ENCODE measurements around the gene TUBB2B. TPM values are rescaled to one million over a fixed set of nuclear protein-coding genes. Genes with fewer than 3 reads are reported as not detected.
A peak's percentile ranks its signal among the peaks of the same experiment; 100 is the strongest.

The TUBB2B gene
- total RNA-seq, 5 donors from 2014 or later (not counting 1 experiment from before 2014, with no cell fraction given) = 0.46 to 1.2 (median 0.87) TPM; not detected in 1

DNA sequence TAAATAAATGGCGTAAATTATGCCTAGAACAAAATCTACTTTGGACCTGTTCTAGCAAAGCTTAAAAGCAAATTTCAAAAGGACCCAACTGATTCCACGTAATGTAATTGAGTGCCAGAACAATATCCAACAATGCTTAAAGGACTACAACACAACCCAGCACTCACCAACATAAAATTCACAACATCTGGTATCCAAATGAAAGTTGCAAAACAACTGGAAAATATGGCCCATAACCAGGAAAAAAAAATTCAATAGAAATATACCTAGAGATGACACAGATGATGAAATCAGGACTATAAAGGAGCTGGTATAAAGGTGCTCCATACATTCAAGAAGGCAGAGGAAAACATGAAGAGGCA lies 14.1 kb downstream of the TUBB2B start:
- H3K4me3 Mint-ChIP-seq = no peak overlapping the region
- H3K27me3 Mint-ChIP-seq = peaks cover 31 to 46% of the 10 kb centered on the region in 2 donors
- DNase-seq (no peak), ATAC-seq (replicated peaks in 1 of 4) (no peak)
- Histone ChIP-seq H3K27ac (ENCODE audit: low read length) (no peak overlapping the region), H3K4me1 (ENCODE audit: control insufficient read depth in 1 of 2, extremely low read depth in 1 of 2, insufficient read depth in 2 of 2, low read length in 2 of 2) (peaks cover 0 to 11% of the 10 kb centered on the region in 2 experiments), H3K36me3 (ENCODE audit: control insufficient read depth in 2 of 2, extremely low read depth in 1 of 2, insufficient read depth in 1 of 2, low read length in 1 of 2) (no peaks in the 10 kb centered on the region), H3K9me3 (no peaks in the 10 kb centered on the region), H3K27me3 (replicated peaks in 1 of 2; ENCODE audit: control insufficient read depth in 2 of 2, extremely low read depth in 1 of 2, insufficient read depth in 2 of 2, low read length in 1 of 2) (peaks cover 2 to 23% of the 10 kb centered on the region in 2 experiments), H3K4me3 (ENCODE audit: control insufficient read depth in 1 of 2, extremely low read depth in 1 of 2, low read length in 1 of 2) (no peak overlapping the region)
- peaks cover 9 to 13% (median 13%) of the 10 kb centered on the region in 3 donors for H3K4me1 Mint-ChIP-seq
- no peaks in the 10 kb centered on the region for H3K36me3 Mint-ChIP-seq
- no peak overlapping the region for H3K27ac Mint-ChIP-seq
- WGBS (ENCODE audit: insufficient coverage) = 100% methylated on average over 1 of the region's 2 CpGs
- no peaks in the 10 kb centered on the region for H3K9me3 Mint-ChIP-seq
- POLR2A ChIA-PET = no interaction called here
- CTCF ChIA-PET = no interaction called here

DNA sequence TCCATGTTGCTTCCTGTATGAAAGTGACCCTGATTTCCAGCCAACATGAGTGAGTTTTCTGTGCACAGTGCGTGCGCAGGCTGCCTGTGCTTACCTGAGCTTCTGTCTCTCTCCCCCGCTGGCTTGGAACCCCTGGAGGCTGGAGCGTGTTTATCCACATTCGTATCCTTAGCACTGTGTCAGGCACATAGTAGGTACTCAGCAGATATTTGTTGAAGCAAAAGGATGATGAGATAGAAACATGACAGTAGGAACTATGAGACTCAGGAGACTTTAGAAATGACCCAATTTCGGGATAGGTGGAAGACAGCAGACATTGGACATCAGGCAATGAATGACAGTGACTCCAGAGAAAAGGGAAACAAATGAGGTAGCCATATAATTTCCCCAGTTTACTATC lies 15.2 kb downstream of the TUBB2B start:
- POLR2A ChIA-PET = no interaction called here

DNA sequence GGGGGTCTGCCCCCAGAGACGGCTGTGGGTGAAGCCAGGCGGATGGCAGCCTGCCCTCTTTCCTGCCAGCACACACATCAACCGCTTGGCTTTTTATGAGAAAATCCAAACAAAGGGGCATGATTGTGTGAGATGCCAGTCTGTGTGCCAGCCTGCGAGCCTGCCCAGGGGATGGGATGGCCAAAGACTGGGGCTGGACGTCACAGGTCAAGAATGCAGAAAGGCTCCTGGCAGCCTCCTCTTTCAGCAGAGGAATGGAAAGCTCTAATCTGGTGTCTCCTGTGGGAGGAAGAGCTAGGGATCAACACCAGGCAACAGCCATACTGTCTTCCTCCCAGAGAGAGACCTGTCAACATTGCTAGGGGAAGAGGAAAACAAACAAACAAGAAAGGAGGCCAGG lies 15.8 kb downstream of the TUBB2B start:
- H3K27me3 Mint-ChIP-seq = peaks cover 29 to 32% of the 10 kb centered on the region in 2 donors
- no peaks in the 10 kb centered on the region for H3K9me3 Mint-ChIP-seq
- 88% methylated on average over 3 of the region's 5 CpGs for WGBS (ENCODE audit: insufficient coverage)
- Histone ChIP-seq H3K4me1 (ENCODE audit: control insufficient read depth in 1 of 2, extremely low read depth in 1 of 2, insufficient read depth in 2 of 2, low read length in 2 of 2) (peaks cover 0 to 11% of the 10 kb centered on the region in 2 experiments), H3K36me3 (ENCODE audit: control insufficient read depth in 2 of 2, extremely low read depth in 1 of 2, insufficient read depth in 1 of 2, low read length in 1 of 2) (no peaks in the 10 kb centered on the region), H3K9me3 (no peaks in the 10 kb centered on the region), H3K27me3 (replicated peaks in 1 of 2; ENCODE audit: control insufficient read depth in 2 of 2, extremely low read depth in 1 of 2, insufficient read depth in 2 of 2, low read length in 1 of 2) (peaks cover 0 to 22% of the 10 kb centered on the region in 2 experiments), H3K27ac (ENCODE audit: low read length) (no peak overlapping the region), H3K4me3 (ENCODE audit: control insufficient read depth in 1 of 2, extremely low read depth in 1 of 2, low read length in 1 of 2) (no peak overlapping the region)
- H3K4me1 Mint-ChIP-seq = peaks cover 10 to 13% (median 13%) of the 10 kb centered on the region in 3 donors
- H3K36me3 Mint-ChIP-seq = no peaks in the 10 kb centered on the region
- no peak overlapping the region for H3K27ac Mint-ChIP-seq
- ATAC-seq (replicated peaks in 1 of 4) = no peak
- no peak for DNase-seq
- no peak overlapping the region for H3K4me3 Mint-ChIP-seq
- POLR2A ChIA-PET = no interaction called here
- CTCF ChIA-PET = no interaction called here

More for the DNA sequence above, 15.2 kb downstream of the TUBB2B start:
- Histone ChIP-seq H3K4me1 (ENCODE audit: control insufficient read depth in 1 of 2, extremely low read depth in 1 of 2, insufficient read depth in 2 of 2, low read length in 2 of 2) (peaks cover 0 to 11% of the 10 kb centered on the region in 2 experiments), H3K9me3 (no peaks in the 10 kb centered on the region), H3K36me3 (ENCODE audit: control insufficient read depth in 2 of 2, extremely low read depth in 1 of 2, insufficient read depth in 1 of 2, low read length in 1 of 2) (no peaks in the 10 kb centered on the region), H3K27me3 (replicated peaks in 1 of 2; ENCODE audit: control insufficient read depth in 2 of 2, extremely low read depth in 1 of 2, insufficient read depth in 2 of 2, low read length in 1 of 2) (peaks cover 0 to 26% of the 10 kb centered on the region in 2 experiments), H3K27ac (ENCODE audit: low read length) (no peak overlapping the region), H3K4me3 (ENCODE audit: control insufficient read depth in 1 of 2, extremely low read depth in 1 of 2, low read length in 1 of 2) (no peak overlapping the region)
- CTCF ChIA-PET = no interaction called here
- H3K4me1 Mint-ChIP-seq = peaks cover 10 to 13% (median 13%) of the 10 kb centered on the region in 3 donors
- DNase-seq (no peak), ATAC-seq (replicated peaks in 1 of 4) (no peak)
- no peak overlapping the region for H3K4me3 Mint-ChIP-seq
- WGBS (ENCODE audit: insufficient coverage) = 95% methylated on average over 5 of the region's 6 CpGs
- no peaks in the 10 kb centered on the region for H3K36me3 Mint-ChIP-seq
- H3K9me3 Mint-ChIP-seq = no peaks in the 10 kb centered on the region
- peaks cover 29 to 36% of the 10 kb centered on the region in 2 donors for H3K27me3 Mint-ChIP-seq
- no peak overlapping the region for H3K27ac Mint-ChIP-seq

DNA sequence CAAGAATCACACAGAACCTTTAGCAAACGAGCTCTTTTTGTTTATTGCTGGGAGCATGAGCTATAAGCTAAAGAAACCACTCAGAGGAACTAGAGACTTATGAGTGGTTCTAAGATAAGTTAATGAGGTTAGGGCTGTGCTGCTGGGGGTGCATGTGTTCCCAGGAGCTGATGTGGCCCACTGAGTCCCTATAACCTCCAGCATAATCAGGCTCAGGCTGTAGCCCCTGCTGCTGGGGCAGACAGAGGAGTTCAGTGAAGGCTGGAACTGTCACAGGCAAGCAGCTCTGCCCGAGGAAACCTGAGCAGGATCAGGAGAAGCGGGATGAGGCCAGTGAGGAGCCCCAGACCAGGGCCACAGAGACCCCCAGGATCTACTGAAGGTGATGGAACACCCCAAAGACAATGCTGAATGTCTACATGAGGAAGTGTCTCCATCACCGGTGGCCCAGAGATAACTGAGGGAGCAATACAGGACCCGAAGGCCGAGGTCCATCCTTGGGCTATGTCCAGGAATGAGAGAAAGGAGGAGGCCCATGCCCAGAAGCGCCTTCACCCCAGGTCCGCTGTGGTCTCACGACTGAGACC lies 17.3 kb downstream of the TUBB2B start:
- Histone ChIP-seq H3K27me3 (replicated peaks in 1 of 2; ENCODE audit: control insufficient read depth in 2 of 2, extremely low read depth in 1 of 2, insufficient read depth in 2 of 2, low read length in 1 of 2) (peaks cover 0 to 20% of the 10 kb centered on the region in 2 experiments), H3K4me3 (ENCODE audit: control insufficient read depth in 1 of 2, extremely low read depth in 1 of 2, low read length in 1 of 2) (no peak overlapping the region), H3K4me1 (ENCODE audit: control insufficient read depth in 1 of 2, extremely low read depth in 1 of 2, insufficient read depth in 2 of 2, low read length in 2 of 2) (peaks cover 0 to 11% of the 10 kb centered on the region in 2 experiments), H3K9me3 (no peaks in the 10 kb centered on the region), H3K36me3 (ENCODE audit: control insufficient read depth in 2 of 2, extremely low read depth in 1 of 2, insufficient read depth in 1 of 2, low read length in 1 of 2) (no peaks in the 10 kb centered on the region), H3K27ac (ENCODE audit: low read length) (no peak overlapping the region)
- ChIA-PET POLR2A (no interaction called here), CTCF (interaction anchor here (0.5 to 0.6 kb wide), 2 partner anchors 47 to 89 kb away, joined by 5 to 11 read pairs; no protein-coding TSS in a partner anchor)
- Mint-ChIP-seq H3K9me3 (no peaks in the 10 kb centered on the region), H3K27me3 (peaks cover 21 to 22% of the 10 kb centered on the region in 2 donors), H3K36me3 (no peaks in the 10 kb centered on the region), H3K27ac (no peak overlapping the region), H3K4me1 (peaks cover 10 to 13% (median 13%) of the 10 kb centered on the region in 3 donors), H3K4me3 (no peak overlapping the region)
- DNase-seq (no peak), ATAC-seq (replicated peaks in 1 of 4) (no peak)
- WGBS (ENCODE audit: insufficient coverage) = 96% methylated on average over 2 of the region's 9 CpGs

- Histone ChIP-seq H3K4me1 (ENCODE audit: control insufficient read depth in 1 of 2, extremely low read depth in 1 of 2, insufficient read depth in 2 of 2, low read length in 2 of 2) (peaks cover 0 to 11% of the 10 kb centered on the region in 2 experiments), H3K27me3 (replicated peaks in 1 of 2; ENCODE audit: control insufficient read depth in 2 of 2, extremely low read depth in 1 of 2, insufficient read depth in 2 of 2, low read length in 1 of 2) (peaks cover 0 to 20% of the 10 kb centered on the region in 2 experiments), H3K4me3 (ENCODE audit: control insufficient read depth in 1 of 2, extremely low read depth in 1 of 2, low read length in 1 of 2) (no peak overlapping the region), H3K36me3 (ENCODE audit: control insufficient read depth in 2 of 2, extremely low read depth in 1 of 2, insufficient read depth in 1 of 2, low read length in 1 of 2) (no peaks in the 10 kb centered on the region), H3K9me3 (no peaks in the 10 kb centered on the region), H3K27ac (ENCODE audit: low read length) (no peak overlapping the region)
- ChIA-PET CTCF (interaction anchor here (0.5 to 0.6 kb wide), 3 partner anchors 46 to 88 kb away, joined by 5 to 11 read pairs (median 7); no protein-coding TSS in a partner anchor), POLR2A (no interaction called here)
- DNase-seq (peak in 1 of 35 experiments; percentile 40), ATAC-seq (replicated peaks in 1 of 4) (peak in 3 of 4 experiments; percentile 31 to 73 (median 60))
- WGBS (ENCODE audit: insufficient coverage) = 41% methylated on average over 12 of the region's 17 CpGs
- peaks cover 10 to 15% (median 13%) of the 10 kb centered on the region in 3 donors for H3K4me1 Mint-ChIP-seq
- H3K27ac Mint-ChIP-seq = peak overlapping the region in 1 of 2 donors; percentile 24
- no peaks in the 10 kb centered on the region for H3K36me3 Mint-ChIP-seq
- H3K27me3 Mint-ChIP-seq = peaks cover 21 to 22% of the 10 kb centered on the region in 2 donors
- peaks cover 0 to 4% (median 2%) of the 10 kb centered on the region in 3 donors for H3K9me3 Mint-ChIP-seq
- H3K4me3 Mint-ChIP-seq = peak overlapping the region in 1 of 3 donors; percentile 8
Measured at GRCh38 chr6:3209114-3210023, 18.1 kb downstream of the TUBB2B start.

DNA sequence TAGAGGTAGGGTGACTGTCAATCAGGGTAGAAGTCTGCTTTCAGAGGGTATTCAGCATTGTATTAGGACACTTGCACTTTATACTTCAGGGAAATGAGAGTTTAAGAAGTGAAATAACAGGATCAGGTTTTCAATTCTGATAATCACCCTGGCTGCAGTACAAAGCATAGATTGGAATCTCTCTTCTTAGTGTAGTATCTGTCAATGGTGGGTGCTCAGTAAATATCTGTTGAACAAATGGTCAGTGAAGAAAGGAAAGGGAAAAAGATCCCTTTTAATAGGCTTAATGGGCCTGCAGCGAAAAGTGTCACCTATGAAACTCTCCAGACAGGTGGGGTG lies 18.7 kb downstream of the TUBB2B start:
- no peak for DNase-seq
- Mint-ChIP-seq H3K4me1 (peaks cover 10 to 15% (median 13%) of the 10 kb centered on the region in 3 donors), H3K4me3 (no peak overlapping the region), H3K36me3 (no peaks in the 10 kb centered on the region), H3K27ac (peak overlapping the region in 1 of 2 donors; percentile 30), H3K9me3 (peaks cover 0 to 5% (median 2%) of the 10 kb centered on the region in 3 donors), H3K27me3 (peaks cover 21 to 22% of the 10 kb centered on the region in 2 donors)
- no peak for ATAC-seq (replicated peaks in 1 of 4)
- Histone ChIP-seq H3K4me1 (ENCODE audit: control insufficient read depth in 1 of 2, extremely low read depth in 1 of 2, insufficient read depth in 2 of 2, low read length in 2 of 2) (peaks cover 0 to 11% of the 10 kb centered on the region in 2 experiments), H3K36me3 (ENCODE audit: control insufficient read depth in 2 of 2, extremely low read depth in 1 of 2, insufficient read depth in 1 of 2, low read length in 1 of 2) (no peaks in the 10 kb centered on the region), H3K27ac (ENCODE audit: low read length) (no peak overlapping the region), H3K4me3 (ENCODE audit: control insufficient read depth in 1 of 2, extremely low read depth in 1 of 2, low read length in 1 of 2) (no peak overlapping the region), H3K27me3 (replicated peaks in 1 of 2; ENCODE audit: control insufficient read depth in 2 of 2, extremely low read depth in 1 of 2, insufficient read depth in 2 of 2, low read length in 1 of 2) (peaks cover 0 to 20% of the 10 kb centered on the region in 2 experiments), H3K9me3 (no peaks in the 10 kb centered on the region)
- ChIA-PET POLR2A (no interaction called here), CTCF (no interaction called here)
- WGBS (ENCODE audit: insufficient coverage) = no CpG with 5 or more reads among the region's 1 CpG
